IMR-90 (cell line): Measurements from ENCODE around the gene TGFBR2. TPM values are rescaled to one million over a fixed set of nuclear protein-coding genes. Genes with fewer than 3 reads are reported as not detected.

ENCODE experiments used
- ATAC-seq: fragments of 200-7000 bp; cut with Tn5 transposase; 2 replicates; pipeline ENCODE4 v1.9.1; 2020; ENCODE audit warnings: low read depth, mild to moderate bottlenecking, moderate library complexity
- BruUV-seq: library from RNA; stranded (reverse); fragments of 400-500 nt; replicated peaks from 2 replicates; lab custom pipeline; 2021; lab: Mats Ljungman, UMichigan
- CTCF ChIA-PET: fragments of 300-600 bp; formaldehyde crosslinking; extraction: SDS; loops from one replicate; lab custom pipeline; 2021; ENCODE audit warnings: antibody characterized with exemption; lab: Yijun Ruan, JAX
- POLR2A ChIA-PET: fragments of 300-600 bp; sonication (Branson Sonifier 250); formaldehyde crosslinking; loops from one replicate; lab custom pipeline; 2022; ENCODE audit warnings: antibody characterized with exemption; ENCODE audit not compliant: unreplicated experiment; lab: Charles Lee
- DNase-seq: peaks from one replicate; pipeline ENCODE4 v3.0.0; 2013
- H2AFZ ChIP-seq: replicated peaks from 2 replicates; pipeline ENCODE3; 2013; ENCODE audit warnings: low read length, mild to moderate bottlenecking; ENCODE audit not compliant: poor library complexity
- H2AK5ac ChIP-seq: 2 replicates; pipeline ENCODE4 v1.6.1; 2013; ENCODE audit warnings: low read depth, low read length, inconsistent platforms
- H2AK9ac ChIP-seq: replicated peaks from 2 replicates; pipeline ENCODE3; 2013; ENCODE audit warnings: mild to moderate bottlenecking, low read depth, low read length, moderate library complexity; ENCODE audit not compliant: poor library complexity
- H2BK120ac ChIP-seq: 2 replicates; pipeline ENCODE4 v1.6.1; 2013; ENCODE audit warnings: low read depth, low read length, inconsistent platforms
- H2BK15ac ChIP-seq: 3 replicates; pipeline ENCODE4 v1.6.1; 2013; ENCODE audit warnings: low read depth, low read length, inconsistent platforms
- H2BK20ac ChIP-seq: 2 replicates; pipeline ENCODE4 v1.6.1; 2013; ENCODE audit warnings: low read depth, mild to moderate bottlenecking, inconsistent platforms, low read length, moderate library complexity
- H2BK5ac ChIP-seq: 2 replicates; pipeline ENCODE4 v1.6.1; 2013; ENCODE audit warnings: mild to moderate bottlenecking, low read depth, low read length, inconsistent platforms; ENCODE audit not compliant: poor library complexity, severe bottlenecking
- H3K14ac ChIP-seq: replicated peaks from 2 replicates; pipeline ENCODE4 v1.6.1; 2013; ENCODE audit warnings: low read depth, low read length, inconsistent platforms
- H3K18ac ChIP-seq: 2 replicates; pipeline ENCODE4 v1.6.1; 2013; ENCODE audit warnings: low read depth, low read length, control low read depth
- H3K23ac ChIP-seq: 2 replicates; pipeline ENCODE4 v1.6.1; 2013; ENCODE audit warnings: low read depth, low read length, inconsistent platforms
- H3K27ac ChIP-seq: 2 replicates; pipeline ENCODE4 v1.5.1; 2013; ENCODE audit warnings: mild to moderate bottlenecking, control low read depth, low read length; ENCODE audit not compliant: insufficient read depth
- H3K27me3 ChIP-seq: 2 replicates; pipeline ENCODE4 v1.6.1; 2013; ENCODE audit warnings: low read length; ENCODE audit not compliant: control insufficient read depth, insufficient read depth
- H3K36me3 ChIP-seq: 2 replicates; pipeline ENCODE4 v1.6.1; 2013; ENCODE audit warnings: low read length, mixed read lengths; ENCODE audit not compliant: control insufficient read depth, insufficient read depth
- H3K4ac ChIP-seq: 2 replicates; pipeline ENCODE4 v1.6.1; 2013; ENCODE audit warnings: low read depth, low read length, inconsistent platforms
- H3K4me1 ChIP-seq: 2 replicates; pipeline ENCODE4 v1.6.1; 2013; ENCODE audit warnings: low read length, mixed read lengths; ENCODE audit not compliant: control insufficient read depth, insufficient read depth
- H3K4me2 ChIP-seq: 2 replicates; pipeline ENCODE4 v1.6.1; 2013; ENCODE audit warnings: low read depth, mild to moderate bottlenecking, control low read depth, low read length, moderate library complexity
- H3K4me3 ChIP-seq: 2 replicates; pipeline ENCODE4 v1.5.1; 2013; ENCODE audit warnings: low read depth, mild to moderate bottlenecking, control low read depth, low read length, moderate library complexity; ENCODE audit not compliant: insufficient read depth
- H3K56ac ChIP-seq: 2 replicates; pipeline ENCODE4 v1.6.1; 2013; ENCODE audit warnings: low read length, inconsistent platforms; ENCODE audit not compliant: insufficient read depth; ENCODE audit errors: extremely low read depth
- H3K79me1 ChIP-seq, 2 experiments: 2 replicates each; pipeline ENCODE4 v1.6.1; 2013; ENCODE audit warnings: low read length in 2 of 2, inconsistent platforms in 1 of 2, low read depth in 1 of 2
- H3K9ac ChIP-seq: 2 replicates; pipeline ENCODE4 v1.6.1; 2013; ENCODE audit warnings: low read depth, low read length, control low read depth
- H3K9me1 ChIP-seq: 2 replicates; pipeline ENCODE4 v1.6.1; 2013; ENCODE audit warnings: low read length, inconsistent platforms; ENCODE audit not compliant: insufficient read depth
- H3K9me3 ChIP-seq: 2 replicates; pipeline ENCODE4 v1.6.1; 2013; ENCODE audit warnings: low read length; ENCODE audit not compliant: control insufficient read depth, insufficient read depth
- H4K20me1 ChIP-seq: 2 replicates; pipeline ENCODE4 v1.6.1; 2013; ENCODE audit warnings: low read length, inconsistent platforms; ENCODE audit not compliant: insufficient read depth
- H4K5ac ChIP-seq: 2 replicates; pipeline ENCODE4 v1.6.1; 2013; ENCODE audit warnings: mild to moderate bottlenecking, low read depth, low read length, control low read depth
- H4K8ac ChIP-seq, 2 experiments: 2 replicates each; pipeline ENCODE4 v1.6.1; 2013; ENCODE audit warnings: low read depth in 2 of 2, low read length in 2 of 2, control low read depth in 1 of 2, inconsistent platforms in 1 of 2
- H4K91ac ChIP-seq: 2 replicates; pipeline ENCODE4 v1.6.1; 2013; ENCODE audit warnings: low read depth, low read length, inconsistent platforms; ENCODE audit not compliant: insufficient read depth
- BHLHE40 ChIP-seq: fragments of 150-350 bp; IDR thresholded peaks from 2 replicates; pipeline ENCODE4 v1.6.1; 2016; ENCODE audit warnings: mild to moderate bottlenecking, low read depth, low read length
- CEBPB ChIP-seq: IDR thresholded peaks from 2 replicates; pipeline ENCODE4 v1.6.1; 2012; ENCODE audit warnings: low read depth, low read length, improper control_type of control experiment
- CTCF ChIP-seq: conservative IDR thresholded peaks from 2 replicates; pipeline ENCODE4 v1.5.1; 2012; ENCODE audit warnings: mild to moderate bottlenecking, low read depth, low read length, improper control_type of control experiment
- ELK1 ChIP-seq: fragments of 150-350 bp; IDR thresholded peaks from 2 replicates; pipeline ENCODE4 v1.6.1; 2016; ENCODE audit warnings: low read depth, mild to moderate bottlenecking, low read length, moderate library complexity, borderline replicate concordance
- MAFK ChIP-seq: IDR thresholded peaks from 2 replicates; pipeline ENCODE4 v1.6.1; 2012; ENCODE audit warnings: low read depth, low read length, improper control_type of control experiment
- NFE2L2 ChIP-seq: fragments of 150-350 bp; IDR thresholded peaks from 2 replicates; pipeline ENCODE4 v1.6.1; 2016; ENCODE audit warnings: low read depth, mild to moderate bottlenecking, low read length
- POLR2A ChIP-seq: IDR thresholded peaks from 2 replicates; pipeline ENCODE4 v1.6.1; 2012; ENCODE audit warnings: mild to moderate bottlenecking, low read depth, low read length
- RFX5 ChIP-seq: IDR thresholded peaks from 2 replicates; pipeline ENCODE4 v1.8.0; 2012; ENCODE audit warnings: low read depth, mild to moderate bottlenecking, low read length, moderate library complexity
- USF2 ChIP-seq: fragments of 150-350 bp; IDR thresholded peaks from 2 replicates; pipeline ENCODE4 v1.6.1; 2017; ENCODE audit warnings: mild to moderate bottlenecking, antibody characterized with exemption, low read length, low read depth
- dilution Hi-C: fragments of 300-500 bp; cut with HindIII; formaldehyde crosslinking; loops from one replicate; pipeline ENCODE4 v1.14.3; 2018; ENCODE audit warnings: low sequenced_read_pairs; ENCODE audit not compliant: unreplicated experiment
- in situ Hi-C: fragments of 300-500 bp; cut with MboI; formaldehyde crosslinking; loops from 3 replicates; pipeline ENCODE4 v1.14.3; 2019; ENCODE audit warnings: low sequenced_read_pairs, inconsistent platforms, mixed read lengths
- intact Hi-C: fragments of 100-400 bp; cut with micrococcal nuclease; formaldehyde crosslinking; loops from 2 replicates; pipeline ENCODE4 v1.10.0; 2022
- polyA plus RNA-seq, 3 experiments: library from polyadenylated mRNA; depleted of rRNA; stranded (reverse); fragments of >200 nt; gene quantifications; 2 replicates each; pipeline ENCODE4 v1.2.3, GENCODE V29; 2012; ENCODE audit warnings: low replicate concordance in 1 of 3
- total RNA-seq: library from RNA; depleted of rRNA; stranded (reverse); fragments of >200 nt; gene quantifications from 2 replicates; pipeline ENCODE4 v1.2.3, GENCODE V29; 2012

TGFBR2 gene
- total and polyA plus RNA-seq, 2 of the 4 experiments (the other 2 are of a cell fraction) = 63.7 to 87.5 TPM

- dilution Hi-C loops (no loop called here), in situ Hi-C loops (no loop called here), intact Hi-C loops (no loop called here)
- no peak overlapping the region for H3K4ac ChIP-seq
- H3K9me3 ChIP-seq = no peaks in the 10 kb centered on the region
- no peak overlapping the region for H2BK20ac ChIP-seq
- H3K36me3 ChIP-seq = no peaks in the 10 kb centered on the region
- ATAC-seq (no peak), DNase-seq (no peak)
- ChIA-PET CTCF (no interaction called here), POLR2A (no interaction called here)
- H3K56ac ChIP-seq = no peak overlapping the region
- no peak overlapping the region for H2AFZ ChIP-seq
- no peak overlapping the region for H2AK9ac ChIP-seq
- H3K27me3 ChIP-seq = no peaks in the 10 kb centered on the region
- no peaks in the 10 kb centered on the region for H3K9me1 ChIP-seq
- no TSS peak for BruUV-seq
- TF ChIP-seq NFE2L2 (no peak), POLR2A (no peak), CTCF (no peak), RFX5 (no peak), ELK1 (no peak), MAFK (no peak), BHLHE40 (no peak), CEBPB (no peak), USF2 (no peak)
- H3K18ac ChIP-seq = peak overlapping the region; percentile 85
- no peak overlapping the region for H4K91ac ChIP-seq
- peak overlapping the region; percentile 48 for H3K4me2 ChIP-seq
- peak overlapping the region; percentile 51; the same call in 1 of the 2 replicates for H4K5ac ChIP-seq
- no peak overlapping the region for H4K8ac ChIP-seq
- H2BK5ac ChIP-seq = peak overlapping the region; percentile 16
- peak overlapping the region; percentile 13; the same call in 1 of the 2 replicates for H3K27ac ChIP-seq
- H3K79me1 ChIP-seq = no peaks in the 10 kb centered on the region
- peaks cover 8% of the 10 kb centered on the region for H3K4me1 ChIP-seq
- no peak overlapping the region for H2BK15ac ChIP-seq
- no peak overlapping the region for H3K9ac ChIP-seq
- H3K14ac ChIP-seq = no peak overlapping the region
- H3K23ac ChIP-seq = no peak overlapping the region
- H4K20me1 ChIP-seq = no peaks in the 10 kb centered on the region
- H3K4me3 ChIP-seq = no peak overlapping the region
- H2AK5ac ChIP-seq = no peak overlapping the region
- H2BK120ac ChIP-seq = no peak overlapping the region
These were observed 8.6 kb upstream of the TGFBR2 start for GRCh38 chr3:30597769-30598134.
